Vagina (tissue), 2 donors: ENCODE data around the gene CXCR6. TPM values are rescaled to one million over a fixed set of nuclear protein-coding genes. Genes with fewer than 3 reads are reported as not detected.
A peak's percentile ranks its signal among the peaks of the same experiment; 100 is the strongest.

ENCODE experiments used
- DNase-seq, 2 donors: peaks; one replicate each; pipeline ENCODE4 v3.0.0-alpha.2; 2017; ENCODE audit errors: extremely low spot score in 2 of 2
- H3K27ac ChIP-seq: fragments of 200-600 bp; sonication (generic); one replicate; pipeline ENCODE4 v1.5.1; 2019
- H3K27me3 ChIP-seq: fragments of 200-600 bp; sonication (generic); one replicate; pipeline ENCODE4 v1.5.1; 2019
- H3K36me3 ChIP-seq, 2 donors: fragments of 200-600 bp; sonication (generic); one replicate each; pipeline ENCODE4 v1.5.1; 2017 to 2019
- H3K4me1 ChIP-seq: fragments of 200-600 bp; sonication (generic); one replicate; pipeline ENCODE4 v1.5.1; 2019
- H3K4me3 ChIP-seq, 2 donors: fragments of 200-600 bp; sonication (generic); 1 replicate in 1 of 2; 2 replicates in 1 of 2; pipeline ENCODE4 v1.5.1; 2016 to 2019
- H3K9me3 ChIP-seq: fragments of 200-600 bp; sonication (generic); one replicate; pipeline ENCODE4 v1.5.1; 2019
- POLR2A ChIP-seq, 2 donors: fragments of 450-650 bp; IDR thresholded peaks; one replicate each; pipeline ENCODE4 v1.6.1; 2017; ENCODE audit warnings: antibody characterized with exemption in 2 of 2, mild to moderate bottlenecking in 2 of 2, moderate library complexity in 2 of 2
- POLR2AphosphoS5 ChIP-seq, 2 donors: sonication (generic); formaldehyde crosslinking; IDR thresholded peaks; one replicate each; pipeline ENCODE4 v1.9.0; 2017; ENCODE audit warnings: antibody characterized with exemption in 2 of 2, mild to moderate bottlenecking in 2 of 2, low read depth in 1 of 2; ENCODE audit not compliant: insufficient read depth in 1 of 2
- intact Hi-C: fragments of 100-400 bp; cut with DNase I; formaldehyde crosslinking; loops from one replicate; pipeline ENCODE4 v1.15.1; 2023
- total RNA-seq: library from RNA; depleted of rRNA; stranded (reverse); fragments of >200 nt; gene quantifications from one replicate; pipeline ENCODE4 v1.2.3, GENCODE V29; 2016
- TF ChIP-seq, protein P1 (sequence below), 3 experiments: fragments of 450-650 bp in 2 of 3; fragments of 200-600 bp in 1 of 3; sonication (generic) in 1 of 3; IDR thresholded peaks; one replicate each; pipeline ENCODE4 v1.5.1; 2017 to 2019; ENCODE audit warnings: antibody characterized with exemption in 3 of 3, mild to moderate bottlenecking in 2 of 3, moderate library complexity in 2 of 3

CXCR6 gene
- total RNA-seq, 1 donor from 2014 or later = 9.6 TPM

- no peaks in the 10 kb centered on the region for H3K36me3 ChIP-seq
- intact Hi-C loops = no loop called here
- peaks cover 8% of the 10 kb centered on the region for H3K4me1 ChIP-seq
- no peak overlapping the region for H3K4me3 ChIP-seq
- H3K9me3 ChIP-seq = no peaks in the 10 kb centered on the region
- TF ChIP-seq POLR2AphosphoS5 (IDR thresholded peaks at IDR 0.05; ENCODE audit: insufficient read depth in 1 of 2, low read depth in 1 of 2) = no peak
- TF ChIP-seq POLR2A (IDR thresholded peaks at IDR 0.05) = no peak
- TF ChIP-seq, protein P1, sequence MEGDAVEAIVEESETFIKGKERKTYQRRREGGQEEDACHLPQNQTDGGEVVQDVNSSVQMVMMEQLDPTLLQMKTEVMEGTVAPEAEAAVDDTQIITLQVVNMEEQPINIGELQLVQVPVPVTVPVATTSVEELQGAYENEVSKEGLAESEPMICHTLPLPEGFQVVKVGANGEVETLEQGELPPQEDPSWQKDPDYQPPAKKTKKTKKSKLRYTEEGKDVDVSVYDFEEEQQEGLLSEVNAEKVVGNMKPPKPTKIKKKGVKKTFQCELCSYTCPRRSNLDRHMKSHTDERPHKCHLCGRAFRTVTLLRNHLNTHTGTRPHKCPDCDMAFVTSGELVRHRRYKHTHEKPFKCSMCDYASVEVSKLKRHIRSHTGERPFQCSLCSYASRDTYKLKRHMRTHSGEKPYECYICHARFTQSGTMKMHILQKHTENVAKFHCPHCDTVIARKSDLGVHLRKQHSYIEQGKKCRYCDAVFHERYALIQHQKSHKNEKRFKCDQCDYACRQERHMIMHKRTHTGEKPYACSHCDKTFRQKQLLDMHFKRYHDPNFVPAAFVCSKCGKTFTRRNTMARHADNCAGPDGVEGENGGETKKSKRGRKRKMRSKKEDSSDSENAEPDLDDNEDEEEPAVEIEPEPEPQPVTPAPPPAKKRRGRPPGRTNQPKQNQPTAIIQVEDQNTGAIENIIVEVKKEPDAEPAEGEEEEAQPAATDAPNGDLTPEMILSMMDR (IDR thresholded peaks at IDR 0.05) = no peak
- DNase-seq = no peak
- H3K27me3 ChIP-seq = no peaks in the 10 kb centered on the region
- H3K27ac ChIP-seq = no peak overlapping the region
These were observed 37.5 kb upstream of the CXCR6 start for GRCh38 chr3:45905755-45906154.

DNA sequence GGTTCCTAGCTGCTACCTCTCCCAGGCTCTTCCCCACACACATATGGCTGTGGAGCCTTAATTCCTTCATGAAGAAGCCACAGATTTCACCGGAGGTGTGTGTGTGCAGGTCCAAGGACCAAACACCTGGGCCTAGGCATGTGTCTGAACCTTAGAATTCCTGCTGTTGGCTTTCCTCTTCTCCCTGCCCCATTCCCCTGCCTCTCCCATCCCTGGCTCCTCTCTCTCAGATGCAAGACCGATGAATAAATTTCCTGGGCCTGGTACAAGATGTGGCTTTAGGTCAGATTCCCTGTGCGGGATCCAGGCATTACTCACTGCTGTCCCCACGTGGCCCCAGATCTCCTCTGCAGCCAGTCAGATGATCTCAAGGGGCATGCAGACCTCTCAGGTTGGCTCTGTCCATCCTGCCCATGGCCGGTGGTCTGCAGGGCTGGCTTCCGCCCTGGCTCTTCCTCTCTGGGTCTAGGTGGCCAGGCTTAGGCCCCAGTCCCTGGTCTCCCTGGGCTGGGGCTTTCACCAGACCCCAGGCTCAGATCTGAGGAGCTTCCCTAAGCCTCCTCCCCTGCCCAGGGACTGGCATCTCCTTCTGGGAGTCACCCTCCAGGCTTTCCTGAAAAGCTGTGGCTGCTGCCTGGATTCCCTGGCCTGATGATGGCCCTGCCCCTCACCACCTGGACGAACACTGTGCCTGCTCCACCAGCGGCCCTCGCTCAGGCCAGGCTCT, 36.4 kb upstream of the CXCR6 start:
- Histone ChIP-seq H3K9me3 (no peaks in the 10 kb centered on the region), H3K27me3 (no peaks in the 10 kb centered on the region), H3K27ac (peak overlapping the region; percentile 73), H3K36me3 (no peaks in the 10 kb centered on the region), H3K4me3 (no peak overlapping the region), H3K4me1 (peaks cover 8% of the 10 kb centered on the region)
- intact Hi-C loops = no loop called here
- DNase-seq = no peak
- TF ChIP-seq POLR2AphosphoS5 (IDR thresholded peaks at IDR 0.05; ENCODE audit: insufficient read depth in 1 of 2, low read depth in 1 of 2) = no peak
- TF ChIP-seq, protein P1 (IDR thresholded peaks at IDR 0.05) = no peak
- no peak for TF ChIP-seq POLR2A (IDR thresholded peaks at IDR 0.05)

DNA sequence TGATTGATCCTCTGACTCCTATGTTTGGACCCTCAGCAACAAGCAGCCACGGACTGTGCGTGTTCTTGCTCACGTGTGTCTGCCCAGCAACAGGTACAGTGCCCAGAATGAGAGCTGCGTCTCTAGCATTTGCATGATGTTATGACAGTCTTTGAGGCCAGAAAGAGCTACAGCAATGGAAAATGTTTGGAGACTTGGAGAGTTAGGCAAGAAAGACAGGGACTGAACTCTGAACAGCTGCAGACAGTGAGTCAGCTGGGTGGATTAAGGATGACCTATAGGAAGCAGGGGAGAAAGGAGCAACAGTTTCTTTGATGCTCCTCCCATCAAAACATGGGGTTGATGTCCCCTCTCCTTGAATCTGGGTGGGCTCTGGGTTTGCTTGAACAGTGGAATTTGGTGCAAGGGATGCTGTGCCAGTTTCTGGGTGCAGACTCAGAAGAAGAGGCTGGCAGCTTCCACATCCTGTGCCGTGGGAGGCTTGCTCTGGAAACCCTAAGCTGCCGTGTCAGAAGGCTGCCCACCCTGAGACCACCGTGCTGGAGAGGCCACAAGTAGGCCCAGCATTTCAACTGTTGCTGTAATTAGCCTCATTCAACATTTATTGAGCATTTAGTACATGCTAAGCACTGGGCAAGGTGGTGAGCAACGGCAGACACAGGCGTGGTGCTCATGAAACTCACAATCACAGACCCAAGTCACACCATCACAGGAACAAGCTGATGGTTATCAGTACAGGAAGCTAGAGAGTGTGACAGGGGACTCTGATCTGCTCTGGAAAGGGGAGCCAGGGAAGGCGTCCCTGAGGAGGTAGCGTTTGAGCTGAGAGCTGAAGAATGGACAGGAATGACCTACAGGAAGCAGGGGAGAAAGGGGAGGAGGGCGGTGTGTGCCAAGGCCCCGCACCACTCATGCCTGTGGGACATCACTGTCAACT, 35.2 kb upstream of the CXCR6 start:
- no peaks in the 10 kb centered on the region for H3K36me3 ChIP-seq

GRCh38 chr3:45908761-45909160, 34.5 kb upstream of the CXCR6 start:
- Histone ChIP-seq H3K9me3 (no peaks in the 10 kb centered on the region), H3K27ac (no peak overlapping the region), H3K4me1 (peaks cover 8% of the 10 kb centered on the region), H3K4me3 (no peak overlapping the region), H3K27me3 (no peaks in the 10 kb centered on the region), H3K36me3 (no peaks in the 10 kb centered on the region)
- TF ChIP-seq, protein P1 (IDR thresholded peaks at IDR 0.05) = no peak
- no peak for TF ChIP-seq POLR2A (IDR thresholded peaks at IDR 0.05)
- no peak for TF ChIP-seq POLR2AphosphoS5 (IDR thresholded peaks at IDR 0.05; ENCODE audit: insufficient read depth in 1 of 2, low read depth in 1 of 2)
- DNase-seq = no peak
- intact Hi-C loops = no loop called here

More for the DNA sequence above, 35.2 kb upstream of the CXCR6 start:
- no peak for TF ChIP-seq POLR2A (IDR thresholded peaks at IDR 0.05)
- H3K27me3 ChIP-seq = no peaks in the 10 kb centered on the region
- DNase-seq = no peak
- H3K27ac ChIP-seq = peak overlapping the region; percentile 73
- H3K4me3 ChIP-seq = no peak overlapping the region
- H3K9me3 ChIP-seq = no peaks in the 10 kb centered on the region
- H3K4me1 ChIP-seq = peaks cover 8% of the 10 kb centered on the region
- intact Hi-C loops = no loop called here

DNA sequence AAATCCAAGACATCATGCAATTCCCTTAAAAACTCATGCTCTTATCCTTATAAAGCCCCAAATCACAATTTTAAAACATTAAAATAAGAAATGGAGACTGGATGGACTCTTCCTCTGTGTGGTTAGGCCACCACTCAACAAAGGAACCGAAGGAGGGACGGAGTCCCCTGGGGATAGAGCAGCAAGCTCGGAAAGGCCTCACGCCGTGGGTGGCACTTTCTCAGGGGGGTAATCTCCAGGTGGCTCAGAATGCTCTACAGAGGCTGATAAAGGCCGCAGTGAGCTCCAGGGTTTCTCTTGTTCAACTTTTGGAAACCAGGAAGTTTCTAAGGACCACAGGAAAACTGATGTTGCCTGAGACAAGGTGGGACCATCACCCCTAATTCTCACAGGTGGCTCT, 33.7 kb upstream of the CXCR6 start:
- DNase-seq = no peak
- H3K4me1 ChIP-seq = peaks cover 8% of the 10 kb centered on the region
- H3K27ac ChIP-seq = no peak overlapping the region
- H3K4me3 ChIP-seq = no peak overlapping the region
- H3K9me3 ChIP-seq = no peaks in the 10 kb centered on the region
- intact Hi-C loops = no loop called here
- H3K36me3 ChIP-seq = no peaks in the 10 kb centered on the region
- no peaks in the 10 kb centered on the region for H3K27me3 ChIP-seq
- no peak for TF ChIP-seq POLR2AphosphoS5 (IDR thresholded peaks at IDR 0.05; ENCODE audit: insufficient read depth in 1 of 2, low read depth in 1 of 2)
- TF ChIP-seq POLR2A (IDR thresholded peaks at IDR 0.05) = no peak
- TF ChIP-seq, protein P1 (IDR thresholded peaks at IDR 0.05) = no peak
